ENCODE measurements around the gene TNS2. TPM values are rescaled to one million over a fixed set of nuclear protein-coding genes. Genes with fewer than 3 reads are reported as not detected.

Gene TNS2
- total and polyA plus RNA-seq, 2 of the 13 experiments (the other 11 are each of a cell fraction or from before 2014, with no cell fraction given): 8.9 to 20.4 TPM

DNA sequence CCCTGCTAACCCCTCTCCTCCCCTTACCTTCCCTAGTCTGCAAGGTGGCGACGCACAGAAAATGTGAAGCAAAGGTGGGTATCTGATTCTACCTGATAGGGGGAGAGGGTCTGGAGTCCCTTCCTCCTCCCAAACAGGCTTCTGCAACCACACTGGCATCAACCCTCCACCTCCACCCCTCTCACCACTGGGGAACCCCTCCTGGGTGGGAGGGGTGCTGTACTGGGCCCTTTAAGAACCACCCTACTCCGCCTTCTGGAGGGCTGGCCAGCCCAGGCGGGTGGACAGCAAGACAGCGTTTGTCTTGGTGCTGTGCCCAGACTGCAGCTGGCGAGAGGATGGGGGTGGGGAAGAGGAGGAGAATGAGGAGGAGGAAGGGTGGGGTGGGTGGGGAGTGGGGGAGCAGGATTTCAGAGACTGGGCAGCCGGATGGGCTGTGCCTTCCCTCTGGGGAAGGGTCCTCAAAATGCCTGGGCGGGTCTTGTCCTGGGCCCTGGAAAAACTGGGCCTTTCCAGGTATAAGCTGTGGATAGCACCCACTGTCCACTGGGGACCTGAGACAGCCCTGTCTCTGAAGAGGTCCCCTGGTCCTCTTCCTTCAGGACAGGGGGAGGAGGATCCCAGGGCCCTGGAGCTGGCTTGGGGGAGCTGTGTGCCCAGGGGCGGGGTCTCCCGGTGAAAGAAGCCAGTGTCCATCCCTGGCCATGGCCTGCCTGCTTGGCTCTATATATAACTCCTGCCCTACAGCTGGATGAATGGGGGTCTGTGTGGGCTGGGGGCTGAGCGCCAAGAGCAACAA is 2.8 kb downstream of the TNS2 start (continued):
- TF ChIP-seq EP300 (IDR thresholded peaks at IDR 0.05; ENCODE audit: low read depth in 2 of 2, low read length in 2 of 2): 0 out of 4 replicates have a peak, but pooled peaks of 1 of the 2 experiments have one; percentile 10
- TF ChIP-seq EP300 (CRISPR knock-in tag; IDR thresholded peaks at IDR 0.05; ENCODE audit: borderline replicate concordance): no peak
- TF ChIP-seq, protein P1, sequence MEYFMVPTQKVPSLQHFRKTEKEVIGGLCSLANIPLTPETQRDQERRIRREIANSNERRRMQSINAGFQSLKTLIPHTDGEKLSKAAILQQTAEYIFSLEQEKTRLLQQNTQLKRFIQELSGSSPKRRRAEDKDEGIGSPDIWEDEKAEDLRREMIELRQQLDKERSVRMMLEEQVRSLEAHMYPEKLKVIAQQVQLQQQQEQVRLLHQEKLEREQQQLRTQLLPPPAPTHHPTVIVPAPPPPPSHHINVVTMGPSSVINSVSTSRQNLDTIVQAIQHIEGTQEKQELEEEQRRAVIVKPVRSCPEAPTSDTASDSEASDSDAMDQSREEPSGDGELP (IDR thresholded peaks at IDR 0.05; ENCODE audit: borderline replicate concordance, low read depth): peak; percentile 72; the same call in 1 of the 2 replicates

DNA sequence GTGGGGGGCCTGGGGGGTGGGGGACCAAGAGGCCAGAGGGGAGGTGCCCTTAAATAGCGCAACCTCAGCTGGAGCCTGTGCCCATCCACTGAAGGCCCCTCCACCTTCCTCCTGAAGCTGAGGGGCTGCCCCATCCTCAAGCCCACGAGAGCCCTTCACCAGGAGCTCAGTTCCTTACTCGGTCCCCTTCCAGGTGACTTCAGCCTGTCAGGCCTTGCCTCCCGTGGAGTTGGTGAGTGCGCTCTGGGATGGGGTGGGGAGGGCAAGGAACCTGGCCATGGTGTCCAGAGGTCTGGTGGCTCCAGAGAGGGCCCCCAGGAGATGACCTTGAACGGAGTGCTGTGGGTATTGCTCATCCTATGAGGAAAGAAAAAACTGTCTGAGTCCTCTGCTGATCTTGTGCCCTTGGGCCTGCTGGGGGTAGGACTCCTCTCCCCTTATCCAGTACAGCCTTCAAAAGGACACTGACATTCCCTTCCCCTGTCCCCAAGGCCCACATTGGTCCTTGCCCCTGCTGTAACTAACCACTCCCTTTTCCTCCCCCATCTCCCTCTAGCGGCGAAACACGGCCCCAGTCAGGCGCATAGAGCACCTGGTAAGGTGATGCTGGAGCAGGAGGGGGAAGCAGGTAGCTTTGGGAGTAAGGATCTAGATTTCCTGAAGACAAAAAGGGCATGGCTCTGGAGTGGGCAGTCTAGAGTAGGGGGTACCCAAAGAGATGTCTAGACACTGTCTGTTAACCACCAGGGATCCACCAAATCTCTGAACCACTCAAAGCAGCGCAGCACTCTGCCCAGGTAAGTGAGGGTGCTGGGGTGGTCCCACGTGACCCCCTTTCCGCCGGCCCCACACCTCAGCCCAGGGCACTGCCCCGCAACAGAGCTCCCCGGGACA is 3.6 kb downstream of the TNS2 start:
- ATAC-seq (peak; percentile 32), FAIRE-seq (peak; percentile 73), DNase-seq (ENCODE audit: low spot score) (peak; percentile 77)
- H3K79me2 ChIP-seq (ENCODE audit: insufficient read depth, low read length): peaks cover 18% of the 10 kb centered on the region
- CTCF ChIA-PET (ENCODE audit: low intra/inter-chr PET ratio, low total read pairs): no interaction called here
- POLR2A ChIA-PET: interaction anchor here (1.1 to 8.3 kb wide), 11 partner anchors 7 to 134 kb away, joined by 3 to 83 read pairs (median 8); partner anchors contain the start of genes CSAD, EIF4B, SOAT2 and SPRYD3
- intact Hi-C loops (cut with micrococcal nuclease; ENCODE audit: unreplicated experiment): loop anchor here (1.0 kb wide), 1 partner anchor 8 kb away; no protein-coding TSS in a partner anchor
- peak overlapping the region; percentile 69 for H3K27ac ChIP-seq (ENCODE audit: extremely low read length, insufficient read depth, low read length)
- H2AFZ ChIP-seq (ENCODE audit: low read length): no peak overlapping the region
- H3K4me2 ChIP-seq (ENCODE audit: low read depth, low read length): peak overlapping the region; percentile 71
- BruUV-seq (replicated peaks): TSS peak; percentile 44
- 0 out of 5 replicates have a peak, but pooled peaks cover 0 to 7% of the 10 kb centered on the region in 2 experiments for H3K36me3 ChIP-seq (replicated peaks in 1 of 2; ENCODE audit: control insufficient read depth in 1 of 2, insufficient read depth in 2 of 2, low read length in 2 of 2)
- H3K9me3 ChIP-seq (ENCODE audit: low read length): no peaks in the 10 kb centered on the region
- H3K9ac ChIP-seq (ENCODE audit: insufficient read depth, low read depth, low read length): peak overlapping the region; percentile 66
- WGBS (ENCODE audit: low lambda C conversion rate): 23% methylated on average over 7 of the region's 16 CpGs
- H3K4me1 ChIP-seq (ENCODE audit: insufficient read depth, low read length): peaks cover 49% of the 10 kb centered on the region
- no peaks in the 10 kb centered on the region for H3K27me3 ChIP-seq (ENCODE audit: control insufficient read depth in 1 of 2, insufficient read depth in 2 of 2, low read length in 2 of 2)
- no peaks in the 10 kb centered on the region for H4K20me1 ChIP-seq (ENCODE audit: insufficient read depth, low read length)
- in situ Hi-C loops (cut with HindIII; ENCODE audit: extremely low pct_ligation_motif_present, low pct_unique_long_range_greater_than_20kb): no loop called here
- peak overlapping the region; percentile 52 to 73 (median 60); a peak in 5 of 6 replicates for H3K4me3 ChIP-seq (replicated peaks in 1 of 3; ENCODE audit: insufficient read depth in 1 of 3, low read depth in 2 of 3, low read length in 3 of 3)
- TF ChIP-seq, protein P2, sequence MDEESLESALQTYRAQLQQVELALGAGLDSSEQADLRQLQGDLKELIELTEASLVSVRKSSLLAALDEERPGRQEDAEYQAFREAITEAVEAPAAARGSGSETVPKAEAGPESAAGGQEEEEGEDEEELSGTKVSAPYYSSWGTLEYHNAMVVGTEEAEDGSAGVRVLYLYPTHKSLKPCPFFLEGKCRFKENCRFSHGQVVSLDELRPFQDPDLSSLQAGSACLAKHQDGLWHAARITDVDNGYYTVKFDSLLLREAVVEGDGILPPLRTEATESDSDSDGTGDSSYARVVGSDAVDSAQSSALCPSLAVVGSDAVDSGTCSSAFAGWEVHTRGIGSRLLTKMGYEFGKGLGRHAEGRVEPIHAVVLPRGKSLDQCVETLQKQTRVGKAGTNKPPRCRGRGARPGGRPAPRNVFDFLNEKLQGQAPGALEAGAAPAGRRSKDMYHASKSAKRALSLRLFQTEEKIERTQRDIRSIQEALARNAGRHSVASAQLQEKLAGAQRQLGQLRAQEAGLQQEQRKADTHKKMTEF (CRISPR knock-in tag; IDR thresholded peaks at IDR 0.05): peak; percentile 16; the same call in 1 of the 2 replicates
- no peak for TF ChIP-seq HMGA1 (CRISPR knock-in tag; conservative IDR thresholded peaks at IDR 0.05)
- no peak for TF ChIP-seq ZNF17 (CRISPR knock-in tag; IDR thresholded peaks at IDR 0.05)
- TF ChIP-seq YY1 (IDR thresholded peaks at IDR 0.05; ENCODE audit: insufficient read depth, insufficient replicate concordance, low read depth, low read length): no peak
- peak; percentile 79; the same call in 1 of the 2 replicates for TF ChIP-seq GATAD2A (CRISPR knock-in tag; IDR thresholded peaks at IDR 0.05)
- no peak for TF ChIP-seq ZNF773 (CRISPR knock-in tag; IDR thresholded peaks at IDR 0.05; ENCODE audit: borderline replicate concordance)
- TF ChIP-seq ZNF614 (CRISPR knock-in tag; IDR thresholded peaks at IDR 0.05; ENCODE audit: borderline replicate concordance): peak; percentile 43; the same call in 1 of the 2 replicates
- TF ChIP-seq ZMYM3 (CRISPR knock-in tag; IDR thresholded peaks at IDR 0.05): peak; percentile 29; the same call in 1 of the 2 replicates
- 0 out of 2 replicates have a peak, but pooled peaks have one; percentile 48 for TF ChIP-seq ZNF331 (CRISPR knock-in tag; IDR thresholded peaks at IDR 0.05)
- TF ChIP-seq CBFB (CRISPR knock-in tag; IDR thresholded peaks at IDR 0.05): 0 out of 2 replicates have a peak, but pooled peaks have one; percentile 36
- no peak for TF ChIP-seq U2AF1 (optimal IDR thresholded peaks at IDR 0.05; ENCODE audit: low read depth, low read length)
- TF ChIP-seq, protein P3, sequence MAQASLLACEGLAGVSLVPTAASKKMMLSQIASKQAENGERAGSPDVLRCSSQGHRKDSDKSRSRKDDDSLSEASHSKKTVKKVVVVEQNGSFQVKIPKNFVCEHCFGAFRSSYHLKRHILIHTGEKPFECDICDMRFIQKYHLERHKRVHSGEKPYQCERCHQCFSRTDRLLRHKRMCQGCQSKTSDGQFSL (CRISPR knock-in tag; IDR thresholded peaks at IDR 0.05): no peak
- TF ChIP-seq MIER2 (CRISPR knock-in tag; IDR thresholded peaks at IDR 0.05): peak; percentile 60; the same call in 1 of the 2 replicates
- no peak for TF ChIP-seq GATAD1 (CRISPR knock-in tag; IDR thresholded peaks at IDR 0.05)

Data from HepG2 (cell line).